DND-41 (cell line): ENCODE data around the gene TMEM125.

Experiments used
- ATAC-seq: fragments of 200-7000 bp; cut with Tn5 transposase; 3 replicates; pipeline ENCODE4 v1.9.1; 2021; ENCODE audit warnings: low read depth; ENCODE audit not compliant: insufficient read depth
- DNase-seq: peaks from one replicate; pipeline ENCODE4 v3.0.0-alpha.2; 2020
- H2AFZ ChIP-seq: 2 replicates; pipeline ENCODE4 v1.6.0; 2012; ENCODE audit warnings: low read depth, low read length
- H3K27ac ChIP-seq: 2 replicates; pipeline ENCODE4 v1.5.1; 2012; ENCODE audit warnings: low read length, inconsistent platforms
- H3K27me3 ChIP-seq: fragments of 200-600 bp; sonication (generic); 2 replicates; pipeline ENCODE4 v1.6.0; 2012; ENCODE audit warnings: low read length, mild to moderate bottlenecking, inconsistent platforms; ENCODE audit not compliant: insufficient read depth, poor library complexity
- H3K36me3 ChIP-seq: 2 replicates; pipeline ENCODE4 v1.5.1; 2012; ENCODE audit warnings: low read length, inconsistent platforms; ENCODE audit not compliant: insufficient read depth
- H3K4me1 ChIP-seq: 2 replicates; pipeline ENCODE4 v1.5.1; 2012; ENCODE audit warnings: mild to moderate bottlenecking, low read length; ENCODE audit not compliant: insufficient read depth
- H3K4me2 ChIP-seq: 2 replicates; pipeline ENCODE4 v1.6.0; 2012; ENCODE audit warnings: mild to moderate bottlenecking, moderate library complexity, low read length, inconsistent platforms; ENCODE audit not compliant: insufficient read depth
- H3K4me3 ChIP-seq, 2 experiments: fragments of 200-600 bp in 1 of 2; shearing (Covaris generic) in 1 of 2; 2 replicates each; pipeline ENCODE4 v1.5.1; 2012 to 2016; ENCODE audit warnings: inconsistent platforms in 2 of 2, low read length in 2 of 2, mild to moderate bottlenecking in 2 of 2, low read depth in 1 of 2, moderate library complexity in 1 of 2
- H3K79me2 ChIP-seq: 2 replicates; pipeline ENCODE4 v1.6.0; 2012; ENCODE audit warnings: low read length, inconsistent platforms; ENCODE audit not compliant: insufficient read depth
- H3K9ac ChIP-seq: 2 replicates; pipeline ENCODE4 v1.6.0; 2012; ENCODE audit warnings: low read depth, mild to moderate bottlenecking, inconsistent platforms, low read length, moderate library complexity
- H3K9me3 ChIP-seq: 2 replicates; pipeline ENCODE4 v1.5.1; 2012; ENCODE audit warnings: low read length, moderate library complexity, mild to moderate bottlenecking, inconsistent platforms; ENCODE audit not compliant: insufficient read depth, severe bottlenecking
- H4K20me1 ChIP-seq: 2 replicates; pipeline ENCODE4 v1.6.0; 2012; ENCODE audit warnings: low read length; ENCODE audit not compliant: insufficient read depth
- CTCF ChIP-seq: IDR thresholded peaks from 2 replicates; pipeline ENCODE4 v1.5.1; 2012; ENCODE audit warnings: borderline replicate concordance, low read length, moderate library complexity, mild to moderate bottlenecking; ENCODE audit not compliant: poor library complexity, severe bottlenecking; ENCODE audit errors: extremely low read depth
- EZH2 ChIP-seq: IDR thresholded peaks from 3 replicates; pipeline ENCODE4 v1.6.1; 2012; ENCODE audit warnings: borderline replicate concordance, low read depth, mild to moderate bottlenecking, moderate library complexity, low read length, inconsistent platforms; ENCODE audit not compliant: severe bottlenecking

Gene TMEM125

DNA sequence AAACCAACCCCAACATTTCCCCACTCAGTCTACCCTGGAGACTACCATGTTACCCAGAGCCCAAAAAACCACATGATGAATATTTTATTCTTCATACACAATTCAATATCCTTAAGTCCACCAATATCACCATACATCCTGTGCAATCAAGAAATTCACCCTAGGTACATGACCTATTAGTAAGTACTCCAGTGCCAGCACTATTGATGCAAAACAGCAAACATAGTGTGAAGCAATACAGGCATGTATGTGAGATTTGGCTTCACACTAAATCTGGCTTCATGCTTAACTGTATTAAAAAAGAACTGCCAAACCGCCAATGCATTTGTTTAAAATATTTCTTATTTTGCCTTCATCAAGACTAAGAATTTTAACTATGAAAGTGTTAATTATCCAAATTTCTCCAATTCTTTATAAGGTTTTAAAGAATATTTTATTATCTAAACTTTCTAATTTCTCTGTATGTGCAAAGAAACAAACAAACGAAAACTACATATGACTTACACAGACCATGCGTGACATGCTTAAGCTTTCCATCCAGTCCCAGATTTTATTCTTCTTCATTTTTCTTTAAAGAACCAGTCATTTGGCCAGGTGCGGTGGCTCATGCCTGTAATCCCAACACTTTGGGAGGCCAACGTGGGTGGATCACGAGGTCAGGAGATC, 22.4 kb upstream of the TMEM125 start:
- no peak overlapping the region for H3K4me2 ChIP-seq
- TF ChIP-seq CTCF (no peak), EZH2 (no peak)

DNA sequence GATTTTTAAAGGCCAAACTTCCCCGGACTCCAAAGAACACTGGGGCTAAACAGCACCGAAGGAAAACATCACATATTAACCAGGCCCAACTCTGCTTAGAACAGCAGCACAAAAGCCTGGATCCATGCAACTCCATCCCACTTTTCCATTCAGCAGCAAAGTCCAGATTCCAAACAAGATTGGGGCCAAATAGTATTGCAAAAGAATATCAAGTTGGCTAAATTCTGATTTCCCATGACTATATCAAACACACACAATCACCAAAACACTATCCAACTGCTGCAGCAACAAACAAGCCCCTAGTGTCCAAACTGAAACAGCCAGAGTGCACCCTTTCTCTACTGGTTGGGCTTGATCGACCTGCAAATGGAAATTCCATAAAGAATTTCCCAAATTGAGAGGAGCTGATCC, 19.4 kb upstream of the TMEM125 start:
- H3K4me2 ChIP-seq = no peak overlapping the region
- no peaks in the 10 kb centered on the region for H3K36me3 ChIP-seq
- no peak overlapping the region for H2AFZ ChIP-seq
- H3K9me3 ChIP-seq = peaks cover 5% of the 10 kb centered on the region
- no peak overlapping the region for H3K4me3 ChIP-seq
- no peaks in the 10 kb centered on the region for H3K79me2 ChIP-seq
- H3K9ac ChIP-seq = no peak overlapping the region
- TF ChIP-seq EZH2 (no peak), CTCF (no peak)
- H3K4me1 ChIP-seq = no peaks in the 10 kb centered on the region
- no peak overlapping the region for H3K27ac ChIP-seq
- ATAC-seq (no peak), DNase-seq (no peak)
- H4K20me1 ChIP-seq = no peaks in the 10 kb centered on the region
- H3K27me3 ChIP-seq = no peaks in the 10 kb centered on the region

More for the DNA sequence above, 22.4 kb upstream of the TMEM125 start:
- Histone ChIP-seq H4K20me1 (no peaks in the 10 kb centered on the region), H3K4me3 (no peak overlapping the region), H3K79me2 (no peaks in the 10 kb centered on the region), H3K36me3 (no peaks in the 10 kb centered on the region), H3K27ac (no peak overlapping the region), H2AFZ (no peak overlapping the region), H3K9me3 (peaks cover 5% of the 10 kb centered on the region), H3K27me3 (peaks cover 3% of the 10 kb centered on the region), H3K4me1 (no peaks in the 10 kb centered on the region), H3K9ac (no peak overlapping the region)
- ATAC-seq = no peak
- no peak for DNase-seq

GRCh38 chr1:43251024-43251423, 18.8 kb upstream of the TMEM125 start:
- no peak for TF ChIP-seq CTCF
- no peaks in the 10 kb centered on the region for H4K20me1 ChIP-seq
- no peaks in the 10 kb centered on the region for H3K27me3 ChIP-seq
- H3K4me3 ChIP-seq = no peak overlapping the region
- H3K27ac ChIP-seq = no peak overlapping the region
- no peaks in the 10 kb centered on the region for H3K79me2 ChIP-seq
- no peaks in the 10 kb centered on the region for H3K36me3 ChIP-seq
- H2AFZ ChIP-seq = no peak overlapping the region
- H3K9ac ChIP-seq = no peak overlapping the region
- DNase-seq (no peak), ATAC-seq (no peak)
- H3K9me3 ChIP-seq = peaks cover 5% of the 10 kb centered on the region
- H3K4me2 ChIP-seq = no peak overlapping the region
- H3K4me1 ChIP-seq = no peaks in the 10 kb centered on the region
